Measurements from ENCODE around the gene GCHFR. TPM values are rescaled to one million over a fixed set of nuclear protein-coding genes. Genes with fewer than 3 reads are reported as not detected.

The GCHFR gene
- total RNA-seq, 2 donors from 2014 or later: 15.9 to 72.6 TPM

- no peak for DNase-seq (ENCODE audit: low spot score in 2 of 2)
- peak overlapping the region in 1 of 2 donors; percentile 50 for H3K27ac Mint-ChIP-seq
- H3K9me3 Mint-ChIP-seq: no peaks in the 10 kb centered on the region
- H3K36me3 Mint-ChIP-seq: no peaks in the 10 kb centered on the region
- no peak for ATAC-seq
Measured at GRCh38 chr15:40789119-40789518, 25.3 kb downstream of the GCHFR start.

DNA sequence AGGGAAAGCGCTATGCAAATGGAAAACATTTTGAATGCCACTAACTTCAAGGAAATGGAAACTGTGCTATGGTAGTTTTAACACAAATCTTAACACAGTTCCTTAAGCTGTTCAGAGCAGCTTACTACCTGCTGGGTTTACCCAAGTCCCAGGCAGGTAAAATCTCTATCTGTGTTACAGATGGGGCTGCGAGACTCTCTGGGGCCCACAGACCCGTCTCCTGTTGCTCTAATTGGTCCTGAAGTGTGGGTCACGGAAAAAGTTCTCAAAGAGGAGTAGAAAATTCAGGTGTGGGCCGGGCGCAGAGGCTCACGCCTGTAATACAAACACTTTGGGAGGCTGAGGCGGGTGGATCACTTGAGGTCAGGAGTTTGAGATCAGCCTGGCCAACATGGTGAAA is 26.1 kb downstream of the GCHFR start:
- Mint-ChIP-seq H3K36me3 (no peaks in the 10 kb centered on the region), H3K27ac (no peak overlapping the region), H3K9me3 (no peaks in the 10 kb centered on the region)
- no peak for DNase-seq (ENCODE audit: low spot score in 2 of 2)
- ATAC-seq: no peak

- H3K9me3 Mint-ChIP-seq: no peaks in the 10 kb centered on the region
- ATAC-seq: no peak
- no peaks in the 10 kb centered on the region for H3K36me3 Mint-ChIP-seq
- H3K27ac Mint-ChIP-seq: no peak overlapping the region
- DNase-seq (ENCODE audit: low spot score in 2 of 2): no peak
Measured at GRCh38 chr15:40790718-40791117, 26.9 kb downstream of the GCHFR start.

- Mint-ChIP-seq H3K27ac (no peak overlapping the region), H3K36me3 (no peaks in the 10 kb centered on the region), H3K9me3 (no peaks in the 10 kb centered on the region)
- no peak for ATAC-seq
- no peak for DNase-seq (ENCODE audit: low spot score in 2 of 2)
Measured at GRCh38 chr15:40792394-40792793, 28.5 kb downstream of the GCHFR start.

DNA sequence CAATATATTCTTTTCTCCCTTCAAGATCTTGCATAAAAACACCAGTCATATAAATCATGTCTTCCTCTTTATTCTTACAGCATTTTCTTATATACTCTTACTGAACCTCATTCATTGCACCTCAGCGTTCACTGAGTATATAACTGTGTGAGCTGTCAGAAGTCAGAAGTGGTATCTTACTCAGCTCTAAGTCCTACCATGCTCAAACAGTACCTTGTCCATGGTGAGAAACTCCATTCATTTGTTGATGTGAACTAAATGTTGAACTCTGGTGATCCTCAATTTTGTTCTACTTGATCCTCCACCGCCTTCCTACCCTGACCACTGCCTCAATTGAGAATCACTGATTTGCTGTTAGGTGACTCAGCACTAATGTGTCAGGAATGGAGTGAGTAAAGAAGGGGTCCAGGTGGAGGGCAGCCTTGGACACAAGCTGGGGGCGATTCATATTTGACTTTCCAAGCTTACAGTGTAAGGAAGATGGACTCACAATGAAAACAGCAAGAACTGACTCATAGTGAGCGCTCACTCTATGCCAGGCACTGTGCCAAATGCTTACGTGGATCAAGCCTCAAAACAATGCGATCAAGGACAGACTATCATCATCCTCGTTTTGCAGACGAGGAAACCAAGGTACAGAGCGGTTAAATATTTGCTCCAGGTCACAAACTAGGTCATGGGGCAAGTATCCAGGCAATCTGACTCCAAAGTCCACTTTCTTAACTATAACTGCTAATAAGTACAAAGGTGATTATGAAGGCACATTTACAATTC is 29.5 kb downstream of the GCHFR start:
- H3K27ac Mint-ChIP-seq: peak overlapping the region in 1 of 2 donors; percentile 2
- DNase-seq (ENCODE audit: low spot score in 2 of 2) (peak in 1 of 2 donors; percentile 43), ATAC-seq (peak; percentile 80 to 88)
- no peaks in the 10 kb centered on the region for H3K9me3 Mint-ChIP-seq
- peaks cover 0 to 8% of the 10 kb centered on the region in 2 donors for H3K36me3 Mint-ChIP-seq

- H3K9me3 Mint-ChIP-seq: no peaks in the 10 kb centered on the region
- DNase-seq (ENCODE audit: low spot score in 2 of 2): no peak
- no peak overlapping the region for H3K27ac Mint-ChIP-seq
- H3K36me3 Mint-ChIP-seq: peaks cover 0 to 12% of the 10 kb centered on the region in 2 donors
- no peak for ATAC-seq
Measured at GRCh38 chr15:40796041-40796440, 32.2 kb downstream of the GCHFR start.

DNA sequence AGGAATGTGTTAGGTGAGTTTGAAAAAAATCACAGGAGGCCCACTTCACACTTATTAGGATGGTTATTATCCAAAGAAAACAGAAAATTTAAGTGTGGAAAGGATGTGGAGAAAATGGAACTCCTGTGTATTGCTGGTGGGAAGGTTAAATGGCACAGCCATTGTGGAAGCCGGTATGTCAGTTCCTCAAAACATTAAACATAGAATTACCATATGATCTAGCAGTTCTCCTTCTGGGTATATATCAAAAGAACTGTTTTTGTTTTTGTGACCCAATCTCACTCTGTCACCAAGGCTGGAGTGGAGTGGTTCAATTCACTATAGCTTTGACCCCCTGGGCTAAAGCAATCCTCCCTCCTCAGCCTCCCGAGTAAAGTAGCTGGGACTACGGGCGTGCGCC is 32.6 kb downstream of the GCHFR start:
- no peak overlapping the region for H3K27ac Mint-ChIP-seq
- ATAC-seq (no peak), DNase-seq (ENCODE audit: low spot score in 2 of 2) (no peak)
- H3K36me3 Mint-ChIP-seq: peaks cover 0 to 16% of the 10 kb centered on the region in 2 donors
- no peaks in the 10 kb centered on the region for H3K9me3 Mint-ChIP-seq

DNA sequence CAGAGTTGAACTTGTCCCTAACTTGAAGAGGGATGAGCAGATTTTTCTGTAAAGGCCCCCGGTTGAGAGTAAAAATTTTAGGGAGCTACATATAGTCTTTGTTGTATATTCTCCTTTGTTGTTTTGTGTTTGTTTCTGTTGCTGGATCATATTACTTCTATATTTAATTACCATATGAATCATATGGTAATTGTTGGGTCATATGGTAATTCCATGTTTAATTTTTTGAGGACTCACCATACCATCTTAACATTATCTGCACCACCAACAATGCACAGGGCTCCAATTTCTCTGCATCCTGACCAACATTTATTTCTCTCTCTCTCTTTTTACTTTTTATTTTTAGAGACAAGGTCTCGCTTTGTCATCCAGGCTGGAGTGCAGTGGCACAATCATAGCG is 35.7 kb downstream of the GCHFR start:
- Mint-ChIP-seq H3K27ac (no peak overlapping the region), H3K36me3 (peaks cover 0 to 21% of the 10 kb centered on the region in 2 donors), H3K9me3 (no peaks in the 10 kb centered on the region)
- DNase-seq (ENCODE audit: low spot score in 2 of 2) (no peak), ATAC-seq (no peak)

DNA sequence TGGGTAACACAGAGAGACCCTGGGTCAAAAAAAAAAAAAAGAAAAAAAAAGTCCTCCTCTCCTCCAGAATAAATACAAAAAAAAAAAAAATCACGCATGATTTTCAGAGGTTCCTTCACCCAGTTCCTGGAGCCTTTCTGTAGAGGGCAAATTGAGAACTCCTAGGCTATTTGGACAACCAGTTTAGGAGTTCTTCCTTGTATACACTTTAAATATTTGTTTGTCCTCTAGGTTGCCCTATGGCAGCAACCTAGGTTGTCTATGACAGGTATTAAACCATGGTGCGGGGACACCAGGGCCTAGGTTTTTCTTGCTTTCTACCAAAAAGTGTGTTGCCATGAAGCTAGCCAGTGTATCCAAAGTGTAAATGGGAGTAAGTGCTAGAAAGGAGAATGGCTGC is 39.2 kb downstream of the GCHFR start:
- no peak overlapping the region for H3K27ac Mint-ChIP-seq
- H3K9me3 Mint-ChIP-seq: no peaks in the 10 kb centered on the region
- no peak for DNase-seq (ENCODE audit: low spot score in 2 of 2)
- H3K36me3 Mint-ChIP-seq: peaks cover 11 to 17% of the 10 kb centered on the region in 2 donors
- no peak for ATAC-seq

- DNase-seq (ENCODE audit: low spot score in 2 of 2): no peak
- ATAC-seq: no peak
Measured at GRCh38 chr15:40803688-40804087, 39.8 kb downstream of the GCHFR start.

GRCh38 chr15:40806672-40807027 is 42.8 kb downstream of the GCHFR start:
- peaks cover 5 to 11% of the 10 kb centered on the region in 2 donors for H3K36me3 Mint-ChIP-seq
- ATAC-seq: no peak
- no peak for DNase-seq (ENCODE audit: low spot score in 2 of 2)
- H3K9me3 Mint-ChIP-seq: no peaks in the 10 kb centered on the region
- peak overlapping the region; percentile 92 to 99 for H3K27ac Mint-ChIP-seq

More at GRCh38 chr15:40803688-40804087, 39.8 kb downstream of the GCHFR start:
- H3K27ac Mint-ChIP-seq: peak overlapping the region in 1 of 2 donors; percentile 6
- no peaks in the 10 kb centered on the region for H3K9me3 Mint-ChIP-seq
- peaks cover 11 to 12% of the 10 kb centered on the region in 2 donors for H3K36me3 Mint-ChIP-seq

DNA sequence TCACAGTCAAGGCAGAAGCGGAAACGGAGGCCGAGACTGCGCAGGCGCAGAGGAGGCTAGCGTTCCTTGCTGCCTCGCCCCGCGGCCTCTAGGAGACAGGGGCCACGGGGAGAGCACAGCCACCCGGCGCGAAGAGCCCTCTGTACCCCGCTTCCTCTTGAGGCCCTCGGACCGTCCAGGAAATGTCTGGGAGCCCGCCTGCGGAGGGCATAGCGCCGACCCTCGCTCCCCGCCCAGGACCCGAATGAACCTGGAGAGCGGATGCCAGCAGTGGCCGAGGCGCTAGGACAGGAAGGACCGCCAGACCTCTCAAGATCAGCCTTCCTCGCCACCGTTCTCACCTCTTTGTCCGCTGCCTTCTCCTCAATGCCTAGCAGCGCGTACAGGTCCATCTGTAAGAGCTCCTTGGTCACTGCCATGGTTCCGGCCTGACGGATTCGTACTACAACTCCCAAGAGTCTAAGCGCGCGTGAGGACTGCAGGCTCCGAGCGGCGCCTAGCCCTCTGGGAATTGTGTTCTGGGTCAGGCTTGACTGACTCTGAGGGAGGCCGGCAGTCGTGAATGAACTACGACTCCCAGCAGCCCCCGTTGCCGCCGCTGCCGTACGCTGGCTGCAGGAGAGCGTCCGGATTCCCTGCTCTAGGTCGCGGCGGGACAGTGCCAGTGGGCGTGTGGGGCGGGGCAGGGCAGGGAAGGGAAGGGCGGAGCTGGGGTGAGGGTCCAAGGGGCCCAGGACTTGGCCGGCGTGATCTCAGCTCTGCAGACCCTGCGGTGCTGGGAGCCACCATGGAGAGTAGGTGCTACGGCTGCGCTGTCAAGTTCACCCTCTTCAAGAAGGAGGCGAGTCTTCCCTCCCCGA is 43.4 kb downstream of the GCHFR start, which contains the start of the genes DNAJC17 and ZFYVE19:
Gene DNAJC17 (minus strand): TSS at position 446 of the 860 bp plus-strand sequence. CDS start 27 bp downstream, at position 419.
Gene ZFYVE19 (plus strand): TSS at position 62 of the 860 bp plus-strand sequence. CDS start 501 bp downstream, at position 563.
- ATAC-seq: peak; percentile 94 to 98
- H3K27ac Mint-ChIP-seq: peak within 1 kb of the TSS; percentile 92 to 99
- no peaks in the 10 kb centered on the region for H3K9me3 Mint-ChIP-seq
- H3K36me3 Mint-ChIP-seq: peaks cover 0 to 11% of the 10 kb centered on the region in 2 donors
- DNase-seq (ENCODE audit: low spot score in 2 of 2): peak; percentile 91 to 95

DNA sequence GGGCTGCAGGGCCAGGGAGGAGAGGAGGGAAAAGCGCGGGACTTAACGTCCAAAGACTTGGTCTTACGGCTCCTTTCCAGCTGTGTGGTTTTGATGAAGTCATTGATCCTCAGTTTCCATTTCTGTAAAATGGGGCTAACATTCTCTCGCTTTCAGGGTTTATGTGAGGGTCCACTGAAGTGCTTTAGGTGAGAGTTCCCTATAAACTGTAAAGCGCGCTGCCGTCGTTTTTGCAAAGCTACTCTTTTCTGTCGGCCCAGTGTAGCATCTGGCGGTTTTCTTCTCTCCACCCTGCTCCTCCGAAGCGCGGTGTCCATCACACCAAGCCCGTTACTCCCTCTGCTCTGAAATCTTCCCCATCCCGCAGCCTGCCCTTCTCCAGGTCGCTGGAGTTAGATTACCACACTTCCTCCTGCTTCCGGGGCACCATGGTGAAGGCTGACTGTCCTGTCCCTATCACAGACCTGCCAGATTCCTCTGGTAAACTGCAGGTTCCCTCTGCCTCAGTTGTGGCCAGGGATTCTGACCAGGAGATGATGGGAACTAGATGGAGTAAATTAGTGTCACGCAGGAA is 44.1 kb downstream of the GCHFR start:
- DNase-seq (ENCODE audit: low spot score in 2 of 2): no peak
- peaks cover 0 to 11% of the 10 kb centered on the region in 2 donors for H3K36me3 Mint-ChIP-seq
- H3K9me3 Mint-ChIP-seq: no peaks in the 10 kb centered on the region
- H3K27ac Mint-ChIP-seq: peak overlapping the region; percentile 39 to 92
- no peak for ATAC-seq

- Mint-ChIP-seq H3K27ac (no peak overlapping the region), H3K36me3 (peaks cover 0 to 11% of the 10 kb centered on the region in 2 donors), H3K9me3 (no peaks in the 10 kb centered on the region)
- no peak for ATAC-seq
- DNase-seq (ENCODE audit: low spot score in 2 of 2): no peak
Measured at GRCh38 chr15:40808861-40809450, 45.1 kb downstream of the GCHFR start.

- ATAC-seq: no peak
Measured at GRCh38 chr15:40812721-40813425, 49.0 kb downstream of the GCHFR start.

More at GRCh38 chr15:40812721-40813425, 49.0 kb downstream of the GCHFR start:
- H3K36me3 Mint-ChIP-seq: no peaks in the 10 kb centered on the region
- no peak for DNase-seq (ENCODE audit: low spot score in 2 of 2)
- H3K27ac Mint-ChIP-seq: no peak overlapping the region
- no peaks in the 10 kb centered on the region for H3K9me3 Mint-ChIP-seq

Data from activated naive CD4-positive, alpha-beta T cell treated with anti-CD3 and anti-CD28 coated beads, Interleukin-2, amount 50 U/mL, for 72 hours (primary cell).